ENCODE measurements around the gene TNS3.

GRCh38 chr7:47405921-47406800, 175.8 kb downstream of the TNS3 start:
- TF ChIP-seq IRF9 (tag; IDR thresholded peaks at IDR 0.05) (no peak), CEBPB (tag; IDR thresholded peaks at IDR 0.05) (no peak), KLF10 (CRISPR knock-in tag; IDR thresholded peaks at IDR 0.05) (no peak), ESRRA (IDR thresholded peaks at IDR 0.05; ENCODE audit: borderline replicate concordance, low read depth) (no peak), HNRNPL (IDR thresholded peaks at IDR 0.05; ENCODE audit: low read depth, low read length) (no peak), STAT6 (CRISPR knock-in tag; IDR thresholded peaks at IDR 0.05) (no peak), ZFP1 (CRISPR knock-in tag; IDR thresholded peaks at IDR 0.05) (no peak), CAMTA2 (CRISPR knock-in tag; conservative IDR thresholded peaks at IDR 0.05) (no peak), CTCF (IDR thresholded peaks at IDR 0.05 in 2 of 3, conservative IDR thresholded peaks at IDR 0.05 in 1 of 3; ENCODE audit: insufficient read depth in 2 of 3, low read depth in 1 of 3, low read length in 3 of 3) (no peak)
